Spleen (tissue), 7 donors: ENCODE measurements around the gene CABP4.

Experiments used
- POLR2AphosphoS5 ChIP-seq, 3 donors: sonication (generic); formaldehyde crosslinking; IDR thresholded peaks; one replicate each; pipeline ENCODE4 v1.5.1; 2017; ENCODE audit warnings: antibody characterized with exemption in 3 of 3
- TF ChIP-seq, protein P1 (sequence below), 11 experiments: fragments of 200-600 bp in 7 of 11; fragments of 450-650 bp in 4 of 11; sonication (generic) in 4 of 11; IDR thresholded peaks in 8 of 11; conservative IDR thresholded peaks in 3 of 11; 1 replicate in 7 of 11; 2 replicates in 4 of 11; pipeline versions ENCODE4 v1.4.0 to v1.8.0; 2016 to 2021; ENCODE audit warnings: antibody characterized with exemption in 11 of 11, inconsistent platforms in 4 of 11, mild to moderate bottlenecking in 1 of 11
- donor health status: DM: no; HTN: no; CAD: no; lungs with moderate emphysema.
- donor health status: DM: no; HTN: no; CAD: no.
- donor health status: DM: no; HTN: no; CAD: no.

- TF ChIP-seq, protein P1, sequence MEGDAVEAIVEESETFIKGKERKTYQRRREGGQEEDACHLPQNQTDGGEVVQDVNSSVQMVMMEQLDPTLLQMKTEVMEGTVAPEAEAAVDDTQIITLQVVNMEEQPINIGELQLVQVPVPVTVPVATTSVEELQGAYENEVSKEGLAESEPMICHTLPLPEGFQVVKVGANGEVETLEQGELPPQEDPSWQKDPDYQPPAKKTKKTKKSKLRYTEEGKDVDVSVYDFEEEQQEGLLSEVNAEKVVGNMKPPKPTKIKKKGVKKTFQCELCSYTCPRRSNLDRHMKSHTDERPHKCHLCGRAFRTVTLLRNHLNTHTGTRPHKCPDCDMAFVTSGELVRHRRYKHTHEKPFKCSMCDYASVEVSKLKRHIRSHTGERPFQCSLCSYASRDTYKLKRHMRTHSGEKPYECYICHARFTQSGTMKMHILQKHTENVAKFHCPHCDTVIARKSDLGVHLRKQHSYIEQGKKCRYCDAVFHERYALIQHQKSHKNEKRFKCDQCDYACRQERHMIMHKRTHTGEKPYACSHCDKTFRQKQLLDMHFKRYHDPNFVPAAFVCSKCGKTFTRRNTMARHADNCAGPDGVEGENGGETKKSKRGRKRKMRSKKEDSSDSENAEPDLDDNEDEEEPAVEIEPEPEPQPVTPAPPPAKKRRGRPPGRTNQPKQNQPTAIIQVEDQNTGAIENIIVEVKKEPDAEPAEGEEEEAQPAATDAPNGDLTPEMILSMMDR (IDR thresholded peaks at IDR 0.05 in 8 of 11, conservative IDR thresholded peaks at IDR 0.05 in 3 of 11), result no peak
- no peak for TF ChIP-seq POLR2AphosphoS5 (IDR thresholded peaks at IDR 0.05)
Measured at GRCh38 chr11:67491276-67492068, 36.3 kb downstream of the CABP4 start.
